ENCODE measurements around the gene VSNL1. TPM values are rescaled to one million over a fixed set of nuclear protein-coding genes. Genes with fewer than 3 reads are reported as not detected.

Gene VSNL1
- total RNA-seq, 1 experiment from 2014 or later: not detected

DNA sequence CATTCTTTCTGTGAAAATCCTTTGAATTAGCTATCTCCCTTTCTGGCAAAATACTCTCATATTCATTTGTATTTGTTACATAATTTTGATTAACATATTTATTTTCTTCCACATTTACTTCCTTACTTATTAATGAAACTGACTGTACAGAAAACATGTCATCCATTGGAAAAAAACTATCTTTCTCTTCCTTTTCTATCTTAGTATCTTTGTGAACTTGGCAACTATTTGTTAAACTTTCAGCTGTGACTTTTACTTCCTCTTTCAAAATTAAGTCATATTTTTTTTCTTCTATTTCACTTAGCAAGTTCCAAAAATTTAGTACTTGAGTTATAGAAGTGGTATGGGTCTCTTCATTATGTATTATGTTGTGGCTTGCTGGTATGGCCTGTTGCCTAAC is 24.8 kb upstream of the VSNL1 start:
- Mint-ChIP-seq H3K4me3 (ENCODE audit: low read depth, unreplicated experiment) (no peak overlapping the region), H3K27me3 (ENCODE audit: unreplicated experiment) (no peaks in the 10 kb centered on the region), H3K9me3 (ENCODE audit: low read depth, unreplicated experiment) (no peaks in the 10 kb centered on the region), H3K4me1 (ENCODE audit: low read depth, unreplicated experiment) (no peaks in the 10 kb centered on the region), H3K36me3 (ENCODE audit: insufficient read depth, unreplicated experiment) (peaks cover 12% of the 10 kb centered on the region), H3K27ac (ENCODE audit: unreplicated experiment) (no peak overlapping the region)
- TF ChIP-seq, protein P1, sequence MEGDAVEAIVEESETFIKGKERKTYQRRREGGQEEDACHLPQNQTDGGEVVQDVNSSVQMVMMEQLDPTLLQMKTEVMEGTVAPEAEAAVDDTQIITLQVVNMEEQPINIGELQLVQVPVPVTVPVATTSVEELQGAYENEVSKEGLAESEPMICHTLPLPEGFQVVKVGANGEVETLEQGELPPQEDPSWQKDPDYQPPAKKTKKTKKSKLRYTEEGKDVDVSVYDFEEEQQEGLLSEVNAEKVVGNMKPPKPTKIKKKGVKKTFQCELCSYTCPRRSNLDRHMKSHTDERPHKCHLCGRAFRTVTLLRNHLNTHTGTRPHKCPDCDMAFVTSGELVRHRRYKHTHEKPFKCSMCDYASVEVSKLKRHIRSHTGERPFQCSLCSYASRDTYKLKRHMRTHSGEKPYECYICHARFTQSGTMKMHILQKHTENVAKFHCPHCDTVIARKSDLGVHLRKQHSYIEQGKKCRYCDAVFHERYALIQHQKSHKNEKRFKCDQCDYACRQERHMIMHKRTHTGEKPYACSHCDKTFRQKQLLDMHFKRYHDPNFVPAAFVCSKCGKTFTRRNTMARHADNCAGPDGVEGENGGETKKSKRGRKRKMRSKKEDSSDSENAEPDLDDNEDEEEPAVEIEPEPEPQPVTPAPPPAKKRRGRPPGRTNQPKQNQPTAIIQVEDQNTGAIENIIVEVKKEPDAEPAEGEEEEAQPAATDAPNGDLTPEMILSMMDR (IDR thresholded peaks at IDR 0.05; ENCODE audit: unreplicated experiment): no peak
- intact Hi-C loops (cut with micrococcal nuclease; ENCODE audit: unreplicated experiment): no loop called here
- CTCF ChIA-PET: no interaction called here
- BruUV-seq (replicated peaks): no TSS peak
- no peak for DNase-seq

- Mint-ChIP-seq H3K36me3 (ENCODE audit: insufficient read depth, unreplicated experiment) (peaks cover 12% of the 10 kb centered on the region), H3K27me3 (ENCODE audit: unreplicated experiment) (no peaks in the 10 kb centered on the region), H3K4me1 (ENCODE audit: low read depth, unreplicated experiment) (no peaks in the 10 kb centered on the region), H3K27ac (ENCODE audit: unreplicated experiment) (peak overlapping the region; percentile 83), H3K9me3 (ENCODE audit: low read depth, unreplicated experiment) (no peaks in the 10 kb centered on the region), H3K4me3 (ENCODE audit: low read depth, unreplicated experiment) (peak overlapping the region; percentile 66)
- intact Hi-C loops (cut with micrococcal nuclease; ENCODE audit: unreplicated experiment): no loop called here
- no TSS peak for BruUV-seq (replicated peaks)
- TF ChIP-seq, protein P1 (IDR thresholded peaks at IDR 0.05; ENCODE audit: unreplicated experiment): no peak
- DNase-seq: no peak
- CTCF ChIA-PET: no interaction called here
Measured at GRCh38 chr2:17517481-17518211, 22.9 kb upstream of the VSNL1 start.

GRCh38 chr2:17518212-17519154 is 22.0 kb upstream of the VSNL1 start, which contains the start of gene RAD51AP2:
RAD51AP2 (minus strand) TSS chr2:17518440; CDS start chr2:17518415, 25 bp downstream.
- H3K4me3 Mint-ChIP-seq (ENCODE audit: low read depth, unreplicated experiment): peak within 1 kb of the TSS; percentile 66
- CTCF ChIA-PET: no interaction called here
- H3K27ac Mint-ChIP-seq (ENCODE audit: unreplicated experiment): peak within 1 kb of the TSS; percentile 83
- H3K9me3 Mint-ChIP-seq (ENCODE audit: low read depth, unreplicated experiment): no peaks in the 10 kb centered on the region
- DNase-seq: peak; percentile 70
- no peaks in the 10 kb centered on the region for H3K27me3 Mint-ChIP-seq (ENCODE audit: unreplicated experiment)
- no peaks in the 10 kb centered on the region for H3K4me1 Mint-ChIP-seq (ENCODE audit: low read depth, unreplicated experiment)
- H3K36me3 Mint-ChIP-seq (ENCODE audit: insufficient read depth, unreplicated experiment): peaks cover 12% of the 10 kb centered on the region
- no TSS peak for BruUV-seq (replicated peaks)
- TF ChIP-seq, protein P1 (IDR thresholded peaks at IDR 0.05; ENCODE audit: unreplicated experiment): no peak
- intact Hi-C loops (cut with micrococcal nuclease; ENCODE audit: unreplicated experiment): no loop called here

GRCh38 chr2:17519486-17519885 is 21.0 kb upstream of the VSNL1 start:
- TF ChIP-seq, protein P1 (IDR thresholded peaks at IDR 0.05; ENCODE audit: unreplicated experiment): no peak
- H3K27me3 Mint-ChIP-seq (ENCODE audit: unreplicated experiment): peaks cover 5% of the 10 kb centered on the region
- peaks cover 12% of the 10 kb centered on the region for H3K36me3 Mint-ChIP-seq (ENCODE audit: insufficient read depth, unreplicated experiment)
- CTCF ChIA-PET: no interaction called here
- peak overlapping the region; percentile 83 for H3K27ac Mint-ChIP-seq (ENCODE audit: unreplicated experiment)
- no peaks in the 10 kb centered on the region for H3K9me3 Mint-ChIP-seq (ENCODE audit: low read depth, unreplicated experiment)
- no peaks in the 10 kb centered on the region for H3K4me1 Mint-ChIP-seq (ENCODE audit: low read depth, unreplicated experiment)
- no peak overlapping the region for H3K4me3 Mint-ChIP-seq (ENCODE audit: low read depth, unreplicated experiment)
- no TSS peak for BruUV-seq (replicated peaks)
- intact Hi-C loops (cut with micrococcal nuclease; ENCODE audit: unreplicated experiment): no loop called here
- no peak for DNase-seq

Measured in Calu3 (cell line).